Subcutaneous adipose tissue (tissue), 4 donors: ENCODE data around the gene RBFOX2. TPM values are rescaled to one million over a fixed set of nuclear protein-coding genes. Genes with fewer than 3 reads are reported as not detected.

Experiments used
- CTCF ChIP-seq: fragments of 450-650 bp; IDR thresholded peaks from one replicate; pipeline ENCODE4 v1.5.1; 2016; ENCODE audit warnings: low read depth, mild to moderate bottlenecking, control low read depth, antibody characterized with exemption, moderate library complexity
- total RNA-seq, 4 donors: library from RNA; depleted of rRNA; stranded (reverse); fragments of >200 nt; gene quantifications; one replicate each; pipeline ENCODE4 v1.1.0, GENCODE V29; 2016

Gene RBFOX2
- total RNA-seq, 4 donors from 2014 or later: 46.7 to 64.1 (median 51.5) TPM

GRCh38 chr22:35819421-35819820 lies 209.2 kb downstream of the RBFOX2 start:
- no peak for TF ChIP-seq CTCF

GRCh38 chr22:35818897-35819296 lies 209.7 kb downstream of the RBFOX2 start:
- no peak for TF ChIP-seq CTCF

DNA sequence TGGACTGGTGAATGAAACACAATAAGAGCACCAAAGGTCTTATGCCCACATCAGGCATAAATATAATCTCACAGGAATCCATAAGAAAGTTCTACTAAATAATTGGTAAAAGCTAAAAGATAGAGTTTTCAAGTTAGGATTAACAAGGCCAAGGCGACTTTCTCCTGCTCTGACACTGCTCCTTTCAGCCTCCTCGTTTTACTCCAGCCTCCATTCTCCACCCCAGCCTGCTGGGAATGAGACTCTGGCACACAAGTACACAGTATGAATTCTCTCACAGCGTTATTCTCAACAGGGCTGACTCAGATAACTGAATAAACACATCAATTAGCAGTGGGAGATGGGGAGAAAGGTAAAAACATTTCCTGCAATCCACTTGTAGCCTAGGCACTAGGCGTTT lies 216.0 kb downstream of the RBFOX2 start:
- TF ChIP-seq CTCF: no peak

DNA sequence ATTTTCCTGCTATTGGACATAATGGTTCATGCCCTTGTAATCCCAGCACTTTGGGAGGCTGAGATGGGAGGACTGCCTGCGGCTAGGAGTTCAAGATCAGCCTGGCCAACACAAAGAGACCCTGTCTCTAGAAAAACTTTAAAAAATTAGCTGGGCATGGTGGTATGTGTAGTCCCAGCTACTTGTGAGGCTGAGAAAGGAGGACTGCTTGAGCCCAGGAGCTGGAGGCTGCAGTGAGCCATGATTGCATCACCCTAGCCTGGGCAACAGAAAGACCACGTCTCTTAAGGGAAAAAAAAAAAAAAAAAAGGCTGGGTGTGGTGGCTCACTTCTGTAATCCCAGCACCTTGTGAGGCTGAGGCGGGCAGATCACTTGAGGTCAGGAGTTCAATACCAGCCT lies 217.0 kb downstream of the RBFOX2 start:
- TF ChIP-seq CTCF: no peak

DNA sequence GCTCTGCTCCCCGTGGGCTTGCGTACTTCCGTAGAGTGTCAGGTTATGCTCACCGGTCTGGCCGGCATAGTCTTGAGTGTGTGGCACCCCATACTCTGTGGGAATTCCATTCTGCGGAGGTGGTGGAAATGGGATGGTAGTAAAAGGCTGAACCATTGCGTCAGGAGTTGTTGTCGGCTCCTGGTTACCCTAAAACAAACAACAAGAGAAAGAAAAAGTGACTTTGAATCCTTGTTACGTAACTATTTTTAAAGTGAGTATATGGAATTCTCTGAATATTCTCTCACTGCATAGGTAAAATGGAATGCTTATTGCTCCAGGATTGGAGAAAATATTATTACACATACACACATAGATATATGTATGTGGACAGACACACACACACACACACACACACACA lies 218.8 kb downstream of the RBFOX2 start:
- no peak for TF ChIP-seq CTCF

DNA sequence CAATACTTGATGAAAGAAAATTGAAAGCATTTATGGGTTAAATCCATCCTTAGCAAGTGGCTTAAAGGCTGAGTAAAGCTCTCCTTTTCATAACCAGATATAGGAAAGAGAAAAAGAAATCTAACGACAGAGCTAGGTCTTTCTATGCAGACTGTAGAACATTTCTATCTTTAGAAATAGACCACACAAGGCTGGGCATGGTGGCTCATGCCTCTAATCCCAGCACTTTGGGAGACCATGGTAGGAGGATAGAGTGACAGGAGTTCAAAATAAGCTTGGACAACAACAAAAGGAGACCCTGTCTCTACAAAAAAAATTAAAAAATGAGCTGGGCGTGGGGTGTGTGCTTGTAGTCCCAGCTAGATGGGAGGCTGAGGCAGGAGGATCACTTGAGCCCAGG lies 220.2 kb downstream of the RBFOX2 start:
- TF ChIP-seq CTCF: no peak

- no peak for TF ChIP-seq CTCF
Measured at GRCh38 chr22:35805466-35805865, 223.2 kb downstream of the RBFOX2 start.

DNA sequence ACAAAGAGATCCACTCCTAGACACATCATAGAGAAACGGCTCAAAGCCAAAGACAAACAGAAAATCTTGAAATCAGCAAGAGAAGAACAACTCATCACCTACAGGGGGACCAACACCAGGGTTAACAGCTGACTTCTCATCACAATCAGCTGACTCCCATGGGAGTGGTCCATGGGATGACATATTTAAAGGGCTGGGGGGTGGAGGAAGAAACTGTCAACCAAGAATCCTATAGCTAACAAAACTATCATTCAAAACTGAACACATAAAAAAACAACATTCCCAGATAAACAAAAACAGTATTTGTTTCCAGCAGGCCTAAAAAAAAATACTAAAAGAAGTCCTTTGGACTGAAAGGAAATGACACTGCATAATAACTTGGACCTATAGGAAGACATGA lies 224.2 kb downstream of the RBFOX2 start:
- TF ChIP-seq CTCF: no peak
